AG04449 (cell line): ENCODE data around the gene SLC47A2.

Experiments used
- CTCF ChIA-PET: fragments of 350-600 bp; formaldehyde crosslinking; extraction: SDS; loops from one replicate; lab custom pipeline; 2021; ENCODE audit warnings: antibody characterized with exemption; lab: Yijun Ruan, JAX
- POLR2A ChIA-PET: fragments of 400-600, 350-600 bp; formaldehyde crosslinking; extraction: SDS; loops from one replicate; lab custom pipeline; 2020; ENCODE audit warnings: antibody characterized with exemption, inconsistent platforms; lab: Yijun Ruan, JAX
- DNase-seq: peaks from one replicate; pipeline ENCODE4 v3.0.0-alpha.2; 2010; ENCODE audit warnings: low read depth, low spot score
- H3K4me3 ChIP-seq: 2 replicates; pipeline ENCODE4 v1.5.1; 2011; ENCODE audit warnings: low read depth, mild to moderate bottlenecking, control low read depth, low read length
- CTCF ChIP-seq: IDR thresholded peaks from one replicate; pipeline ENCODE4 v1.5.1; 2011; ENCODE audit warnings: mild to moderate bottlenecking, moderate library complexity, low read length, control low read depth, inconsistent platforms; ENCODE audit not compliant: insufficient read depth; ENCODE audit errors: missing control alignments

Gene SLC47A2

GRCh38 chr17:19649274-19649541 is 67.2 kb downstream of the SLC47A2 start:
- no peak for DNase-seq
- POLR2A ChIA-PET: interaction anchor here (0.6 kb wide), 1 partner anchor 19 kb away, joined by 3 read pairs; no protein-coding TSS in a partner anchor
- no peak for TF ChIP-seq CTCF
- H3K4me3 ChIP-seq: peak overlapping the region; percentile 93
- CTCF ChIA-PET: interaction anchor here (0.9 to 1.6 kb wide), 3 partner anchors 30 to 136 kb away, joined by 4 to 6 read pairs (median 4); no protein-coding TSS in a partner anchor

DNA sequence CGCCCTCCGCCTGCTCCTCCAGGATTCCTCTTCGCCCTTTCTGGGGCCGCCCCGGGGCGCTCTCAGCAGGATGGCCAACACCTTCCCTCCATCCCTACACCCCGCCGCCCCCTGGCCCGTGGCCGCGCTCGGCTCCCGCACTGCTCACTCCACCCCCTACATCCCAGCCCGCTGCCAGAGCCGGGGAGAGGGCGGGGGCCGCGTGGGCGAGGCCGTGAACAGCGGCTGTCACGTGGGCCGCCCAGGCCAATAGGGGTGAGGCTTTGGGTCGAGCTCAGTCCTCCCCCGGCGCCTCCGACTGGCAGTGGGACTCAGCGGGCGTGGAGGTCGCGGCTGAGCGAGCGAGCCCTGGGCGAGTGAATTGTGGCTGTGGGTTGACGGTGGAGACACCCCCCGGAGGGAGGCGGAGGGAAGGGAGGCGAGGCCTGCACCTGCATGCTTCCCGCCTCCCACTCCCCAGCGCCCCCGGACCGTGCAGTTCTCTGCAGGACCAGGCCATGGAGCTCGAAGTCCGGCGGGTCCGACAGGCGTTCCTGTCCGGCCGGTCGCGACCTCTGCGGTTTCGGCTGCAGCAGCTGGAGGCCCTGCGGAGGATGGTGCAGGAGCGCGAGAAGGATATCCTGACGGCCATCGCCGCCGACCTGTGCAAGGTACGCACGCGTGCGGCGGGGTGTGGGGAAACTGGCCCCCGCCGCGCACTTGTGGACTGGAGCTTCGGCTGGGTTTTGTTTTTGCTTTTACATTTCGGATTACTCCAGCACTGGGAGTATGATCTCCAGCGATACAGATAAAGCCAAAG is 67.7 kb downstream of the SLC47A2 start, which contains the start of gene ALDH3A2:
Gene ALDH3A2, plus strand, starts transcription at position 277 of the 799 bp plus-strand sequence. Its CDS starts 221 bp downstream, at position 498.
- ChIA-PET POLR2A (interaction anchor here (0.6 kb wide), 1 partner anchor 18 kb away, joined by 3 read pairs; no protein-coding TSS in a partner anchor), CTCF (interaction anchor here (0.9 to 2.0 kb wide), 9 partner anchors 13 to 286 kb away, joined by 3 to 8 read pairs (median 4); partner anchors contain the start of gene B9D1)
- peak; percentile 12 for TF ChIP-seq CTCF
- peak; percentile 31 for DNase-seq
- peak within 1 kb of the TSS; percentile 93 for H3K4me3 ChIP-seq

- peak; percentile 21 for DNase-seq
- ChIA-PET CTCF (interaction anchor here (0.8 to 2.0 kb wide), 10 partner anchors 13 to 285 kb away, joined by 3 to 8 read pairs (median 3); partner anchors contain the start of gene B9D1), POLR2A (interaction anchor here (0.5 kb wide), 1 partner anchor 287 kb away, joined by 3 read pairs; no protein-coding TSS in a partner anchor)
- TF ChIP-seq CTCF: no peak
- H3K4me3 ChIP-seq: peak overlapping the region; percentile 93
Measured at GRCh38 chr17:19647697-19648474, 68.5 kb downstream of the SLC47A2 start.

DNA sequence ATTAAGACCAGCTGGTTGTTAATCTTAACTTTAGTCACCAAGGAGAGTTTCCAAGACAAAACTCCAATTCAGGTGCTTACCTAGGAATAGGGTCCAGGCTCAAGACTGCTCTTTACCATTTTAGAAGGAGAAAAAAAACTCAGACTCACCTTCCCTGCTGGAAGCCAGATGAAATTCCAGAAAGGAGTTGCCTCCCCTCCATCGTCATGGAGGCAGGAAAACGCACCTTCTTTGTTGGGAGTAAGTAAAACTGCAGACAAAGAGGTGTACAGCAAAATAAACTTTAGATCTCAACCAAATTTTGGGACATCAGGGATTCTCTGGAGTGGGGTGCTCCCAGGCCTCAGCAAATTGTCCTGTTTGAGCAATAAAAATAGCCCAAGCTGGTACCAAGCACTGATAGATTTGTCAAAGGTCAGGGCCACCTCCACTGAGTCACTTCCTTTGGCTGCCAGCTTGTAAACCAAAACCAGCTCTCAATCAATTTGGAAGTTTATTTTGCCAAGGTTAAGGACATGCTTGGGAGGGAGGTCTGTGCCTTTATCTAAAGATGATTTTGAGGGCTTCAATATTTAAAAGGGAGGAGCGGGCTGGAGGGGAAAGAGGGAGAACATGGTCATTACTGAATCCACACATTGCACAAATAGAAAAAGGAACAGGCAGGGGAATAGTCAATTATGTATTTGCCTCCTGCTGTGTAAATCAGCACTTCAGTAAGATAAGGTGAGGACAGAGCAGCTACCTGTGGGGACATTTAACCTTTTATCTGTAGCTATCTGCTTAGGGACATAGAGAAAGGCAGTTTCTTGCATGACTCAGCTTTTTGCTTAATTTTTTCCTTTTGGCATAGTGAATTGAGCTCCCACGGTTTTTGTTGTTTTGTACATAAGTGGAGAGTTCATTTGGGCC is 69.3 kb downstream of the SLC47A2 start:
- H3K4me3 ChIP-seq: no peak overlapping the region; the same call in 1 of the 2 replicates
- TF ChIP-seq CTCF: no peak

DNA sequence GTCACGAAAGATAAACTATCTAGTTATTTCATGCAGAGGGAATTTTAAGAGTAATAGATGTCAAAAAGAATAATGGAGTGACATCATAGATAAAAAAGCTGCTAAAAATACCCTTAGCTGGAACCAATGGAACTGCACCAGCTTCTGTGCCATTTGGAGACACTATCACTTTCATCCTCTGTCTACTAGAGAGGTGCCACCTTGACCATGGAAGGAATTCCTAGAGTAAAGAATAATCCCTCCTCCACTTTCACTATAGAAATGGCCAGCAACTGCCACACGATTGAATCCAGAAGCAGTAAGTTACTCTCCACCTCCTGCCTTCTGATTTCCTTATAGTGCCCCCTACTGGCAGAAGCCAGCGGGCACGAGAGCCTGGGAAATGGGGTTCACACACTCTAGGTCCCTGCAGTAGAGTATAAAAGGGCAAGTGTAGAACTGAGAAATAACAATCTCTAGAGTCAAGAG is 70.6 kb downstream of the SLC47A2 start:
- no peak for TF ChIP-seq CTCF
- ChIA-PET POLR2A (no interaction called here), CTCF (interaction anchor here (1.1 to 1.7 kb wide), 2 partner anchors 15 to 132 kb away, joined by 3 read pairs; no protein-coding TSS in a partner anchor)
- no peak for DNase-seq
- H3K4me3 ChIP-seq: no peak overlapping the region

More for the DNA sequence above, 69.3 kb downstream of the SLC47A2 start:
- DNase-seq: no peak
- ChIA-PET CTCF (interaction anchor here (0.8 to 2.0 kb wide), 7 partner anchors 115 to 329 kb away, joined by 3 to 8 read pairs (median 4); partner anchors contain the start of gene B9D1), POLR2A (no interaction called here)
